Heart right ventricle (tissue), 16 donors: ENCODE results near the gene AAR2. TPM values are rescaled to one million over a fixed set of nuclear protein-coding genes. Genes with fewer than 3 reads are reported as not detected.
A peak's percentile ranks its signal among the peaks of the same experiment; 100 is the strongest.

ENCODE experiments used
- ATAC-seq, 8 donors: fragments of 200-7000 bp; cut with Tn5 transposase; one replicate each; pipeline ENCODE4 v1.9.1; 2020; ENCODE audit warnings: mild to moderate bottlenecking in 8 of 8, moderate library complexity in 8 of 8, moderate number of reproducible peaks in 1 of 8
- DNase-seq, 2 donors: peaks; one replicate each; pipeline ENCODE4 v3.0.0-alpha.2; 2020
- H3K27ac ChIP-seq, 10 donors: fragments of 200-600 bp; sonication (generic) in 2 of 10; one replicate each; pipeline versions ENCODE4 v1.5.0 to v1.8.0; 2020 to 2022; ENCODE audit warnings: mild to moderate bottlenecking in 3 of 10
- H3K27me3 ChIP-seq, 7 donors: fragments of 200-600 bp; one replicate each; pipeline ENCODE4 v1.8.0; 2021 to 2022; ENCODE audit warnings: mild to moderate bottlenecking in 2 of 7
- H3K36me3 ChIP-seq, 9 donors: fragments of 200-600 bp; sonication (generic) in 1 of 9; one replicate each; pipeline versions ENCODE4 v1.5.0 to v1.8.0; 2020 to 2022; ENCODE audit warnings: mild to moderate bottlenecking in 2 of 9
- H3K4me1 ChIP-seq, 9 donors: fragments of 200-600 bp; sonication (generic) in 1 of 9; one replicate each; pipeline versions ENCODE4 v1.5.0 to v1.8.0; 2020 to 2022; ENCODE audit warnings: mild to moderate bottlenecking in 4 of 9
- H3K4me3 ChIP-seq, 10 donors: fragments of 200-600 bp; sonication (generic) in 2 of 10; one replicate each; pipeline versions ENCODE4 v1.5.0 to v1.8.0; 2020 to 2022; ENCODE audit warnings: mild to moderate bottlenecking in 7 of 10, moderate library complexity in 2 of 10
- H3K9me3 ChIP-seq, 11 donors: fragments of 200-600 bp in 10 of 11; sonication (generic) in 2 of 11; one replicate each; pipeline versions ENCODE4 v1.5.0 to v1.8.0; 2013 to 2022; ENCODE audit warnings: mild to moderate bottlenecking in 2 of 11, control low read depth in 1 of 11, moderate library complexity in 1 of 11
- CTCF ChIP-seq, 9 donors: fragments of 200-600 bp; sonication (generic) in 2 of 9; IDR thresholded peaks; one replicate each; pipeline versions ENCODE4 v1.5.0 to v1.8.0; 2021 to 2022; ENCODE audit warnings: antibody characterized with exemption in 9 of 9, mild to moderate bottlenecking in 5 of 9, moderate library complexity in 1 of 9
- WGBS, 2 donors: extraction: QIAGEN DNeasy Blood & Tissue Kit; methylation state at CpG; one replicate each; pipeline ENCODE4 v1.1.7; 2013; ENCODE audit warnings: inconsistent platforms in 1 of 2; 5-methylcytosine and 5-hydroxymethylcytosine counted together
- intact Hi-C, 10 donors: fragments of 100-400 bp; cut with DNase I; formaldehyde crosslinking; loops; one replicate each; pipeline versions ENCODE4 v1.11.1 to v1.14.2; 2022
- polyA plus RNA-seq, 2 donors: library from polyadenylated mRNA; stranded (reverse); fragments of 200-250 nt; gene quantifications; one replicate each; pipeline ENCODE4 v1.2.3, GENCODE V29; 2013
- total RNA-seq, 10 donors: library from RNA; stranded (reverse); fragmentation: NEBNext Ultra II Directional in 3 of 10; extraction: Animal tissue kit (Norgen Biotek cat#: 25700) in 3 of 10; gene quantifications; one replicate each; pipeline versions ENCODE4 v1.2.1 to v1.2.4, GENCODE V29; 2021 to 2023
- donor health status: Arrhythmogenic right ventricular cardiomyopathy.
- donor health status: ischemic (EF 13 %, LVEDD 7.1; RV severe dilation, severe dysfunction).
- donor health status: healthy with polysubstance abuse.
- donor health status: DM: no; HTN: yes; CAD: no.
- donor health status: DM: no; HTN: no; CAD: no.
- donor health status: ischemic (EF 25% LVEDD 6.9; RV normal size, moderate dysfunction).
- donor health status: ischemic (EF 25% LVEDD 5.7; RV mildly dilated, moderate dysfunction).
- donor health status: healthy.
- donor health status: DM: yes; HTN: yes; CAD: no.
- donor health status: Ischemic cardiomyopathy.
- donor health status: ischemic (EF 35%, LVEDD 5.7; RV mildly dilated, moderate dysfunction).
- donor health status: nonischemic (EF 11% LVEDD 7.7; RV severe dilation, severe dysfunction).
- donor health status: DM: yes; HTN: yes; CAD: no.
- donor health status: PGD.
- donor health status: ischemic (EF 29% LVEDD 5.4; RV normal size, mild dysfunction).
- donor health status: nonischemic (EF 23%, LVEDD 6.1; RV moderate dilation, normal function).

The AAR2 gene
- total and polyA plus RNA-seq, 12 donors, result 7.8 to 22.7 (median 15.2) TPM

- DNase-seq (no peak), ATAC-seq (peak in 2 of 8 donors; percentile 4 to 17)
- no peaks in the 10 kb centered on the region for H3K27me3 ChIP-seq
- H3K9me3 ChIP-seq, result no peaks in the 10 kb centered on the region
- H3K4me1 ChIP-seq, result peaks cover 0 to 32% (median 22%) of the 10 kb centered on the region in 9 donors
- peak overlapping the region in 9 of 10 donors; percentile 35 to 93 (median 84) for H3K27ac ChIP-seq
- intact Hi-C loops, result no loop called here
- peaks cover 0 to 31% (median 11%) of the 10 kb centered on the region in 9 donors for H3K36me3 ChIP-seq
- peak overlapping the region; percentile 70 to 96 (median 80) for H3K4me3 ChIP-seq
- WGBS, 2 donors, result 1 to 2% methylated on average over 6 of the region's 6 CpGs
- TF ChIP-seq CTCF (IDR thresholded peaks at IDR 0.05), result no peak
Observed at GRCh38 chr20:36236786-36237121, 476 bp downstream of the AAR2 start.

GRCh38 chr20:36237477-36237876 lies 1.2 kb downstream of the AAR2 start:
- TF ChIP-seq CTCF (IDR thresholded peaks at IDR 0.05), result no peak
- H3K27me3 ChIP-seq, result no peaks in the 10 kb centered on the region
- H3K36me3 ChIP-seq, result peaks cover 0 to 39% (median 11%) of the 10 kb centered on the region in 9 donors
- H3K4me3 ChIP-seq, result peak overlapping the region; percentile 70 to 96 (median 80)
- DNase-seq (no peak), ATAC-seq (no peak)
- peaks cover 0 to 32% (median 22%) of the 10 kb centered on the region in 9 donors for H3K4me1 ChIP-seq
- WGBS, 2 donors, result 56% methylated on average over 5 of the region's 5 CpGs
- intact Hi-C loops, result no loop called here
- H3K27ac ChIP-seq, result no peak overlapping the region
- no peaks in the 10 kb centered on the region for H3K9me3 ChIP-seq

- Histone ChIP-seq H3K36me3 (peaks cover 0 to 45% (median 11%) of the 10 kb centered on the region in 9 donors), H3K27ac (no peak overlapping the region), H3K9me3 (no peaks in the 10 kb centered on the region), H3K4me1 (peaks cover 0 to 32% (median 22%) of the 10 kb centered on the region in 9 donors), H3K4me3 (no peak overlapping the region), H3K27me3 (no peaks in the 10 kb centered on the region)
- no peak for TF ChIP-seq CTCF (IDR thresholded peaks at IDR 0.05)
- DNase-seq, result no peak
- intact Hi-C loops, result no loop called here
- WGBS, 2 donors, result 92% methylated on average over 3 of the region's 3 CpGs
- no peak for ATAC-seq
Observed at GRCh38 chr20:36238153-36238552, 1.9 kb downstream of the AAR2 start.

- no peaks in the 10 kb centered on the region for H3K9me3 ChIP-seq
- no peak overlapping the region for H3K27ac ChIP-seq
- H3K4me3 ChIP-seq, result no peak overlapping the region
- H3K4me1 ChIP-seq, result peaks cover 0 to 38% (median 22%) of the 10 kb centered on the region in 9 donors
- H3K27me3 ChIP-seq, result no peaks in the 10 kb centered on the region
- ATAC-seq (no peak), DNase-seq (no peak)
- TF ChIP-seq CTCF (IDR thresholded peaks at IDR 0.05), result no peak
- intact Hi-C loops, result no loop called here
- WGBS, 2 donors, result 72 to 80% methylated on average over 3 of the region's 3 CpGs
- H3K36me3 ChIP-seq, result peaks cover 0 to 51% (median 11%) of the 10 kb centered on the region in 9 donors
Observed at GRCh38 chr20:36238760-36239159, 2.5 kb downstream of the AAR2 start.
